SU-DHL-6 (cell line): ENCODE measurements around the gene SLC16A13.

ENCODE experiments used
- EZH2phosphoT487 ChIP-seq: fragments of 200-600 bp; sonication (generic), shearing (Covaris generic); conservative IDR thresholded peaks from 2 replicates; pipeline ENCODE4 v1.6.1; 2018; ENCODE audit warnings: mild to moderate bottlenecking, antibody characterized with exemption, low read length, moderate library complexity, mixed read lengths
- TF ChIP-seq, protein P1 (sequence below): fragments of 200-600 bp; sonication (generic); IDR thresholded peaks from one replicate; pipeline ENCODE4 v1.5.1; 2017; ENCODE audit warnings: antibody characterized with exemption, mild to moderate bottlenecking, low read length, moderate library complexity; ENCODE audit not compliant: insufficient read depth, poor library complexity, severe bottlenecking

DNA sequence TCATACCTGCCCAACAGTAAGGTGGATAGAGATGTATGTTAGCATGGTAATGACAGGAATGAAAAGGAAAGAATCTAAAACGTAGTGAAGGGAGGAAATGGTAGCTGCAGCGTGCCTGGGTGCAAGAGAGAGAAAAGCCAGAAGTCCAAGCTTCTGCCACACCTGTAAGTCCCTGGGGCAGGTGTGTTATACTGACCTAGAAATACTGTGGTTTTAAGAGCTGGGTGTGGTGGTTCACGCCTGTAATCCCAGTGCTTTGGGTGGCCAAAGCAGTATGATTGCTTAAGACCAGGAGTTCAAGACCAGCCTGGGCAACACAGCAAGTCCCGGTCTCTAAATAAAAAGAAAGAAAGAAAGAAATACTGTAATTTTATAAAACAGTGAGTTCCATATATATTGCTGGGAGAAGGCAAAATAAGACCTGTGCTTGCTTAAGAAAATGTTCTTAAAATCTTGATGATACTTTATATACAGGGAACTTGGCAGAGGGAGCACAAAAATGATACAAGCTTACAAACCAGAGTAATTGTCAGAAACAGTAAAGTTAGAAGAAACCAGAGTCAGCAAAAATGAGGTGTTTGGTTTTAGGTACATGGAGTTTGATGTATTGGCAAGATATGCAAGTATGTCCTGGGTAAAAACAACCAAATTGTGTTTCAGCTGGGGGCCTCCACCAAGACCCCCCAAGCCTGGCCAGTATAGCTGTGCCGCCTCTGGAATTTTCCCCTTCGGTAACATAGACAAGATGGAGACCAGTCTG lies 33.3 kb upstream of the SLC16A13 start:
- TF ChIP-seq, protein P1, sequence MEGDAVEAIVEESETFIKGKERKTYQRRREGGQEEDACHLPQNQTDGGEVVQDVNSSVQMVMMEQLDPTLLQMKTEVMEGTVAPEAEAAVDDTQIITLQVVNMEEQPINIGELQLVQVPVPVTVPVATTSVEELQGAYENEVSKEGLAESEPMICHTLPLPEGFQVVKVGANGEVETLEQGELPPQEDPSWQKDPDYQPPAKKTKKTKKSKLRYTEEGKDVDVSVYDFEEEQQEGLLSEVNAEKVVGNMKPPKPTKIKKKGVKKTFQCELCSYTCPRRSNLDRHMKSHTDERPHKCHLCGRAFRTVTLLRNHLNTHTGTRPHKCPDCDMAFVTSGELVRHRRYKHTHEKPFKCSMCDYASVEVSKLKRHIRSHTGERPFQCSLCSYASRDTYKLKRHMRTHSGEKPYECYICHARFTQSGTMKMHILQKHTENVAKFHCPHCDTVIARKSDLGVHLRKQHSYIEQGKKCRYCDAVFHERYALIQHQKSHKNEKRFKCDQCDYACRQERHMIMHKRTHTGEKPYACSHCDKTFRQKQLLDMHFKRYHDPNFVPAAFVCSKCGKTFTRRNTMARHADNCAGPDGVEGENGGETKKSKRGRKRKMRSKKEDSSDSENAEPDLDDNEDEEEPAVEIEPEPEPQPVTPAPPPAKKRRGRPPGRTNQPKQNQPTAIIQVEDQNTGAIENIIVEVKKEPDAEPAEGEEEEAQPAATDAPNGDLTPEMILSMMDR: no peak
- TF ChIP-seq EZH2phosphoT487: no peak
